ENCODE measurements around the gene TXNDC15. TPM values are rescaled to one million over a fixed set of nuclear protein-coding genes. Genes with fewer than 3 reads are reported as not detected.
"Not testable (repeated sequence)": the region's sequence is repeated elsewhere in the genome, so short reads cannot be mapped to it uniquely, and the experiment has no call there.

TXNDC15 gene
- total RNA-seq, 1 donor, result 85.9 TPM

- no peak for DNase-seq (ENCODE audit: low read depth)
- H3K4me3 ChIP-seq (ENCODE audit: low read depth, low read length), result no peak overlapping the region
- TF ChIP-seq CTCF (IDR thresholded peaks at IDR 0.05; ENCODE audit: insufficient read depth, low read length), result no peak
Measured at GRCh38 chr5:134893748-134894505, 19.8 kb downstream of the TXNDC15 start.

- no peak for TF ChIP-seq CTCF (IDR thresholded peaks at IDR 0.05; ENCODE audit: insufficient read depth, low read length)
Measured at GRCh38 chr5:134902071-134902801, 28.1 kb downstream of the TXNDC15 start.

GRCh38 chr5:134904610-134905245 is 30.6 kb downstream of the TXNDC15 start, which contains the start of gene PCBD2:
Gene PCBD2, plus strand, starts transcription at chr5:134905131. Its CDS starts 9 bp downstream, at chr5:134905140.
- peak; percentile 83 for DNase-seq (ENCODE audit: low read depth)
- peak; percentile 86 for TF ChIP-seq CTCF (IDR thresholded peaks at IDR 0.05; ENCODE audit: insufficient read depth, low read length)
- peak within 1 kb of the TSS; percentile 79 for H3K4me3 ChIP-seq (ENCODE audit: low read depth, low read length)

More at GRCh38 chr5:134902071-134902801, 28.1 kb downstream of the TXNDC15 start:
- no peak overlapping the region for H3K4me3 ChIP-seq (ENCODE audit: low read depth, low read length)
- DNase-seq (ENCODE audit: low read depth), result peak; percentile 14

- peak; percentile 80 for DNase-seq (ENCODE audit: low read depth)
- H3K4me3 ChIP-seq (ENCODE audit: low read depth, low read length), result peak overlapping the region; percentile 79
- peak; percentile 60 for TF ChIP-seq CTCF (IDR thresholded peaks at IDR 0.05; ENCODE audit: insufficient read depth, low read length)
Measured at GRCh38 chr5:134905246-134905996, 31.2 kb downstream of the TXNDC15 start.

- DNase-seq (ENCODE audit: low read depth), result no peak
- H3K4me3 ChIP-seq (ENCODE audit: low read depth, low read length), result no peak overlapping the region
- TF ChIP-seq CTCF (IDR thresholded peaks at IDR 0.05; ENCODE audit: insufficient read depth, low read length), result no peak
Measured at GRCh38 chr5:134906811-134907210, 32.6 kb downstream of the TXNDC15 start.

- not testable (repeated sequence) for H3K4me3 ChIP-seq (ENCODE audit: low read depth, low read length); DNase-seq (ENCODE audit: low read depth)
Measured at GRCh38 chr5:134910752-134911151, 36.6 kb downstream of the TXNDC15 start.
